HG03520 (cell line): ENCODE measurements around the gene FARS2.
"Not testable (repeated sequence)": the region's sequence is repeated elsewhere in the genome, so short reads cannot be mapped to it uniquely, and the experiment has no call there.

ENCODE experiments used
- ATAC-seq: cut with Tn5 transposase; IDR thresholded peaks from one replicate; pipeline ENCODE4 v1.9.1; 2021; ENCODE audit warnings: mild to moderate bottlenecking, moderate library complexity; ENCODE audit not compliant: unreplicated experiment

Gene FARS2

GRCh38 chr6:5676701-5677100, 415.4 kb downstream of the FARS2 start:
- ATAC-seq = no peak

- no peak for ATAC-seq
Measured at GRCh38 chr6:5677219-5678000, 416.1 kb downstream of the FARS2 start.

DNA sequence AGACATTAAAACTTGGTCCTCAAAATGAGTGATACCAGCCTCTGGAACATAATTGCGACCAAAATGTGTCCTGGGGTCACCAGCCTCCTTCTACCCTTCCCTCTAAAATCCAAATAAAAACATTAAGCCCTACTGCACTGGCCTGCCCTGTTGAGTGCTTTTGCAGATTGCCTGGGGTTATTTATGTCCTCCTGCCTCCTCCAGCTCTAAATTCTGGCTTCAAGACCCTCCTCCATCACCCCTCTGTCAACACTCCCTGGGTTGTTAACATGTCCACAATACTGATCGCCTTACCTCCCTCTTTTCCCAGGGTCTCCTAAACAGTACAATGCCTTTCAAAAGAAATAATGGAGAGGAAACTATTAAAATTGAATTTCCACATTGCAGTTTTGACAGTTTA, 418.0 kb downstream of the FARS2 start:
- ATAC-seq = no peak

GRCh38 chr6:5679691-5680090, 418.4 kb downstream of the FARS2 start:
- no peak for ATAC-seq

GRCh38 chr6:5680095-5680494, 418.8 kb downstream of the FARS2 start:
- ATAC-seq = no peak

DNA sequence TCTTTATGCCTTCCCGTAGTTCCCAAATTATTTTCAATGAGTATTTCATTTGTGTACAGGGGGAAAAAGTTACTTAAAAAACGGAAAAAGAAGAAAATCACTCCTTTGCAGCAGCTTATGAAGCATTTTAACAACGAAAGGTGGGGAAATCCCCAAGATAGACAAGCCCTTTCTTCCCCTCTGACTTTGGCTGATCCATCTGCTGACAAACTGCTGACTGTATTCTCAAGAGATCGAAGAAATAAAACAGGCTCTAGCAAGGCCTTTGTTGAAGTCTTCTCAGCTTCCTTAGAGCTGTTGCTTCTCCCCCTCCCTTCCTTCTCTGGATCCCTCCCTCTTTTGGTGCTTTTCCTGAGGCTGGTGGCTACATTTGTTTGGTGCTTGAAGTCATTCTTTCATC, 420.2 kb downstream of the FARS2 start:
- no peak for ATAC-seq

- ATAC-seq = no peak
Measured at GRCh38 chr6:5682530-5682929, 421.2 kb downstream of the FARS2 start.

- ATAC-seq = not testable (repeated sequence)
Measured at GRCh38 chr6:5683747-5684146, 422.4 kb downstream of the FARS2 start.

DNA sequence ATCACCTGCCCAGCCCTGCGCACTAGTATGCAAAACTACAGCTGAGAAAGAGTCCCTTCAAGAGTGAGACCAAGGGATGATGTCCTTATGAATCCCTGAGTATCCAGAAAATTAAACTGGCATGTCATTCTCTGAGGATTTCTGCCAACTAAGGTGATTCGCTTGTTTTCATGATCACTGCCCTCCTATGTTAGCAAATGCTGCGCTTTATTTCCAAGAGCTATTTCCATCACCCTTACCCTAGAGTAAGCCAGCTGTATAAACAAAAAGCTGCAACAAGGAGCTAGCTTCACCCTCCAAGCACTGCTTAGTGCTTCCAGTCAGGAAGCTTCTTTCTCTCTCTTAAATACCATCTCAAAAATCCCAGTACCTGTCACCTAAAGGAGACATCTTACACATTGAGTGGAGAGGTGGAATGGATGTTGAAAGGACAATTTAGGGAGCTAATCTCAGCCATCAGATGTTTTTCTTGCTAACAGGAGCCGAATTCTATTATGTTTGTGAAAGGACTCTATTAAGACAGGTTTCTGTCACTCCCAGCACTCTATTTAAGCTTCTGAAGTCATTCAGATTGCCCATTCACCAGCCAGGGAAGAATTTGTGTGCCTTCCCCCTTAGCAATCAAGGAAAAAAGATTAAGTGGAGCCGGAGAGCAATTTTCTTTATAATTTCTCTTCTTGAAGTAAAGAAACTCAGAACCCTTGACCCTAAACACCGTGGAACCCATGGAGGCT, 423.2 kb downstream of the FARS2 start:
- no peak for ATAC-seq

DNA sequence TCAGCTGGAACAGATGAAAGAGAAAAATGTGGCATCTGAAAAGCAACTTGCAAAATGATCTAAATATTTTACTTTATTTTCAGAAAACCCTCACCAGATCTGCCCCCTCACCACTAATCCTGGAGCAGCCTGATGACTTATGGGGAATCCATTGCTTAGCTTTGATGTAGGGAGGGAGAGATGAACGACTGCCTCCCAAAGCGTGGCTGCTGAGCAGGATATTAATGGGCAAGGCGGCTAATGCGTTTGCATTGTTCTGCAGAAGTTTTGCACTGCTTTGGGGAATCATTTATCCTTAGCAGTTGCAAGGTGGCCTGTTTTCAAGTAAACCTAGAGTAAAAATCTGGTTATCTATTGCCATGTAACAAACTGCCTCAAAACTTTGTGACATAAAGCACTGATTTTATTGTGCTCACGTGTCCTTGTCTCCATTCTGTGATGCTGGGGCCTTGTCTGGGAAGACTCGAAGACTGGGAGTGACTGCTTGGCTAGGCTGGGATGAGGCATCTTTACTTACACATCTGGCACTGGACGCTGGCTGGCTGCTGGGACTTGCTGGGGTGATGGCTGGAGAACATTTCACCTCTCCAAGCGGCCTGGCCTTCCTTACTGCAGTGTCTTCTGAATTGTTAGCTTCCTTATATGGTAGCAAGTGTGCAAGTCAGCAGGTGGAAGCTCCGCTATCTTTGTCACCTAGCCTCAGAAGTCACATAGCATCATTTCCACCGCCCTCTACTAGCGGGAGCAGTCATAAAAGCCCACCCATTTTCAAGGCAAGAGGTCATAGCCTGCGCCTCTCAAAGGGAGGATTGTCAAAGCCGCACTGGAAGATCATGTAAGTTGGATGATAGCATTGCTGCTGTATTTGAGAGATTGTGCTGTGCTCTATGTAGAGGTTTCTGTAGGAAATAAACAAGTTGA, 432.2 kb downstream of the FARS2 start:
- no peak for ATAC-seq

- ATAC-seq = no peak
Measured at GRCh38 chr6:5695260-5696245, 434.2 kb downstream of the FARS2 start.

GRCh38 chr6:5697508-5697907, 436.2 kb downstream of the FARS2 start:
- ATAC-seq = no peak

GRCh38 chr6:5698318-5698717, 437.0 kb downstream of the FARS2 start:
- no peak for ATAC-seq

- ATAC-seq = not testable (repeated sequence)
Measured at GRCh38 chr6:5699064-5699463, 437.8 kb downstream of the FARS2 start.

GRCh38 chr6:5701174-5701573, 439.9 kb downstream of the FARS2 start:
- no peak for ATAC-seq

GRCh38 chr6:5704708-5705107, 443.4 kb downstream of the FARS2 start:
- ATAC-seq = no peak

DNA sequence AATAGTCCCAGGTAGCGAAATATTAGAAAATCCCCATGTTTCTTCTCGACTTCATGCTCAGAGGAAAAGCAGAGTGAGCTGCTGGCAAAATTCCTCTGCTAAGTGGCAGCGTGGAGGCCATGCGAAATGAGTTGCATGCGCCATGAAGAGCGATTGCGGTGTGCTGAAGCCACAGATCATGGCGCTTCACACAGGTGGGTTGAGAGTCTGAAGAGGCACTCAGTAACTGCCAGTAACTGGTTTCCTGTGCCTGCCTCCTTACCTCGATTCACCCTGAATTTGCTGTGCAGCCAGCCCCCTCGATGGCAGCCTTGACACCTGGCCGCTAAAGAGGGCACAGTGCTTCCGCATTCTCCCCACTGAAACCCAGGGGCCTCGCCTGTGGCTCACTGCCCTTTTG, 443.9 kb downstream of the FARS2 start:
- no peak for ATAC-seq

DNA sequence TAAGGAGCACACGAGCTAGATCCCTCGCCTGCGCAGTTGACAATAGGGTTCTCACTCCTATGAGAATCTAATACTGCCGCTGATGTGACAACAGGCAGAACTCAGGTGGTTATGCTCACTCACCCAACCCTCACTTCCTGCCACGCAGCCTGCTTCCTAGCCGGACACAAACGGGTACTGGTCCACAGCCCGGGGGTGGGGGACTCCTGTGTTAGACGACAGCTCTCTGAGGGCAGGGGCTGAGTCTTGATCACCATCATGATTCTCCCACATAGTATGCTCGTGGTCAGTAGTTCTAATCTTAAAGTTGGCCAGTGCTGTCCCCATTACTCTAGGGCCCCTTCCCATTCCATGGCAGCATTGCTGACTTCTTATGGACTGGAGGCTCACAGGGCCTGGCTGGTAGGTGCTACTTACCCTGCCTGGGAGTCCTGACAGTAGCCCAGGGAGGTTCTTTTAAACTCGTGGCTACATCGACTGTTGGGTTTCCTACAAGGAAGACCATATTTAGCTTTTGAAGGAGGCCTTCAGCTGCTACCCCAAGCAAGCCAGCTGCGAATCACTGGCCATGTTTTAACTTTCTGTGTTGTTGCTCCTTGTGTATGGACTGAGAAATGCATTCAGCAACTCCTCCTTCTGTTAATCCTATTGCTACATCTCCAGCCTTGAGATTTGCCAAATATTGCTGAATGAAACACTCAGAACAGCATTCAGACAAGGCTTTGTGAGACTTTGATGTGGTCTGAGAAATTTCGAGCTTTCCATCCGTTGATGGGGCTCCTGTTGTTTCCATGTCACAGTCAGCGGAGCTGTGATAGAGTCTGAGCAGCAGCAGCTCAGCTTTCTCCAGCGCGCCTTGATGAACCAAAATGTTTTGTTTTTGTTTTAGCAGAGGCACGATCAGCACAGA, 445.1 kb downstream of the FARS2 start:
- ATAC-seq = no peak
